HG03520 (cell line): ENCODE results near the gene CECR2.

Experiments
- ATAC-seq: cut with Tn5 transposase; IDR thresholded peaks from one replicate; pipeline ENCODE4 v1.9.1; 2021; ENCODE audit warnings: mild to moderate bottlenecking, moderate library complexity; ENCODE audit not compliant: unreplicated experiment

The CECR2 gene

DNA sequence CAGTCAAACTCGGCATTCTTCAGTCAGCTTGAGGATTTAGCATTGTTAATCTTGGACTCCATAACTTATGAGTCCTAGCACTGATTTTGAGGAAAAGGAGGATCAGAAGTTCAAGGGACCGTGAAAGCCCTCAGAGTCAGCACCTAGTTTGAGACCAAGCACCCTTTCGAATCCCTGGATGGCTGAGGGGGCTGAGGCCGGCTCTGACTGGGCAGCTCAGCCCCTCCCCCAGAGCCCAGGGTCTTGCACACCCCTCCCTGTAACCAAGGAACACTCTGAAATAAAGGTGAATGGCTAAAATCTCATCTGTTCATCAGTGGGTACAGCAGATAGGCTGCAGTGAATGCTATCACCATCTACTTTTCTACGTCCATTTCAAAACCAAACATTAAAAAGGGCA is 221.3 kb downstream of the CECR2 start:
- ATAC-seq: no peak

DNA sequence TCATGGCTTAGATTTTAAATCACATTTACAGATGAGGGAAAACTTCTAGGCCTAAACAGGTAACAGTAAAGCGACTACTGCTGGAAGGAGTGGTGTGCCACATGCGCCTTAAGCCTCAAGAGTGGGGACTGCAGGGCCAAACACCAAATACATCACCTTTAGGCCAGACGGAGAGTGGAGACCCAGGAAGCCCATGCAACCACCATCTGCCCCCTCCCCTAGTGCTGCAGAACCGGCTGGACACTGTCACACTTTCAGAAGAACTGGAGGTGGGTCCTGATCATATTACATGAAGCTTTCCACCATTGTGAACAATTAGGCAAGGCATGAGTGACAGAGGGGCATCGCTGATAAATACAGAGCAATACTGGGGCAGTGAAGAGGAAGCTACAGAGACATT is 222.9 kb downstream of the CECR2 start:
- no peak for ATAC-seq

DNA sequence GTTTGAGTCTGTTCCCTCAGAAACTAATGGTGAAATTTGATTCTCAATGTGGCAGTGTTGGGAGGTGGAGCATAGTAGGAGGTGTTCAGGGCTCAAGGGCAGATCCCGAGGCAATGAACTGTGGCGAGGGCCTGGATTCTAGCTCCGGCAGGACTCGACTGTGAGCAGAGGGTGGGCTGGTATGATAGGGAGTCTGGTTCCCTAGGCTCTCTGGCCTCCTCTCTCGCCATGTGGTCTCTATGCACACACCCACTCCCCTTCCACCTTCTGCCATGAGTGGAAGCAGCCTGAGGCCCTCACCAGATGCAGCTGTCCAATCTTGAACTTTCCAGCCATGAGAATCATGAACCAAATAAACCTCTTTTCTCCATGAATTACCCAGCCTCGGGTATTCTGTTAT is 227.0 kb downstream of the CECR2 start:
- no peak for ATAC-seq

DNA sequence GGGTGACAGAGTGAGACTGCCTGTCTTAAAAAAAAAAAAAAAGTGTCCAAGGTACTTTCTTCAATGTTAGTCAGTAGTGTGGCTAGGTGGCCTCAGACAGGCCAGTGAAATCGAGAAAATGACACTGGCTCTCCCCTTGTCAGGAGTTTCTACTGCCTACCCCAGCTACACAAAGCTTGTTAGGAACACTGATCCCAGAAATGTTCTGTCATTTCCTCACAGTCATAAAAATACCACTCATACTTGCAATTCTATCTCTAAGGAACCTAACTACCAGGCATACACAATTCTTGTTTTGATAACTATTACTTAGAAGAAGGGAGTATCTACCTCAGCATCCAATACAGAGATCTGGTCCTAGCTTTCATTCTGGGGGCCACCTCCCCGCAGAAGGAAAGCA is 228.0 kb downstream of the CECR2 start:
- no peak for ATAC-seq

DNA sequence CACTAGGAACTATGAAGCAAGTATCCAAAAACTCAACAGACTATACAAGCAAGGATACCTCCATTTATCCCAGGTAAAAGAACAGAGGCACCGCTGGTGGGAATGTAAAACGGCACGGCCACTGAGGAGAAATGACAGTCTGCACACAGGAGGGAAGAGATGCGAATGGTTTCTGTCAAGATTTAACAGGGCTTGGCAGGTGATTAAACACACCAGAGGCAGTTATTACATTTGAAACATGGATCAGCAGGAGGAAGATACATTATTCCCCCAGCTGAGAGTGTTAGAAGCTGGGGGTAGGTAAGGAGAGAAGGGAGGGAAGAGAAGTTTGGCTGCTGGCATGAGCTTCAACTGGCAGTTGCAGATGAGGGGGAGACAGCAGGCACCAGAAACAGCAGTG is 229.1 kb downstream of the CECR2 start:
- no peak for ATAC-seq

DNA sequence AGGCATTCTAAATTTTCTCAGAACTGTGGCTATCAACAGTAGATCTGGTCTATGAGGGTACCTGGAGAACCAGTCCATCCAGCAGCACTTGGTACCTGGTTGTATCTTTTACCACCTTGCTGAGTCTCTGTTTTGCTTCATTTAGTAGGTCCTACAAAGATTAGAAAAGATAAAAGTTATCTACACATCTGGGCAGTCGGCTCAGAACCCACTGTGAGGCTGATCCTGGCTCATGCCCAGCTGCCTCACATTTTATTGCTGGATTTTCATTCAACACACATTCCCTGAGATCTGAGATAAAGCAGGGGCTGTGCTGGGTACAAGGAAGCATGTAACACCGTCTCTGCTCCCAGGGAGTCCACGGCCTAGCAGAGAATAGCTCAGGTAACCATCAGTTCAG is 231.8 kb downstream of the CECR2 start:
- no peak for ATAC-seq

DNA sequence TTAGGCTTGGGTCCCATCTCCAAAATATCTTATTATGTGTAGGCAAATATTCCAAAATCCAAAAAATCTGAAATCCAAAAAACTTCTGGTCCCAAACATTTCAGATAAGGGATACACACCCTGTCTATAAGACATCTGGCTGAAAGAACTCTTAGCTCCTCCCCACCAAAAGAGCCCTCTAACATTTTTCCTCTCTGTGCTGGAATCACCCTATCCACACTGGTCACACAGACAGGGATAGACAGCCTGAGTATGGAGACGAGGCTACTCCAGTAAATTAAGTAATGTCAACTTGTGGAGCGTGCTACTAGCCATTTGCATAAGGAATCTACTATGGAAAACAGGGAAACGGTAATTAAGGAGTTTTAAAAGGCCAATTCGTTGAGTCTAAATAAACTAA is 234.4 kb downstream of the CECR2 start:
- ATAC-seq: no peak

DNA sequence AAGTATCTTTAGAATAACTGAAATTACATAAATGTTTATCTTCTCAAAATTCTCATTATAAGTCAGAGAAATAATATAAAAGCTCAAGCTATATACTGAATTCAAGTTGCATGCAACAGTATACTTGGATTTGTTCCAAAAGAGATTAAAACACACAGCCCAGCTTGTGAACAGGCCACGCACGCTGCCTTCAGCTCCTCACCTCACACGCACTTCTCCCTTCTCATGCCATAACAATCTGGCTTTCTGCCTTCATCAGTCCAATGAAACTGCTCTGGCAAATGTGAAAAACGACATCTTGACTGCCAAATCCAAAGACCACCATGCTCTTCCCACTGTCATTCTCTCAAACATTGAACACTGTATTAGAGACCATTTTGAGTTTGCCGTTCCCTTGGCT is 237.2 kb downstream of the CECR2 start:
- ATAC-seq: no peak
